RPMI7951 (cell line): ENCODE measurements around the gene MUC4. TPM values are rescaled to one million over a fixed set of nuclear protein-coding genes. Genes with fewer than 3 reads are reported as not detected.

Experiments
- DNase-seq: peaks from one replicate; pipeline ENCODE4 v3.0.0-alpha.2; 2012; ENCODE audit warnings: low read depth
- total RNA-seq: library from RNA; depleted of rRNA; stranded (reverse); fragments of >200 nt; shearing (Covaris generic); gene quantifications from 2 replicates; pipeline ENCODE4 v1.2.3, GENCODE V29; 2014; rRNA removed

Gene MUC4, protein sequence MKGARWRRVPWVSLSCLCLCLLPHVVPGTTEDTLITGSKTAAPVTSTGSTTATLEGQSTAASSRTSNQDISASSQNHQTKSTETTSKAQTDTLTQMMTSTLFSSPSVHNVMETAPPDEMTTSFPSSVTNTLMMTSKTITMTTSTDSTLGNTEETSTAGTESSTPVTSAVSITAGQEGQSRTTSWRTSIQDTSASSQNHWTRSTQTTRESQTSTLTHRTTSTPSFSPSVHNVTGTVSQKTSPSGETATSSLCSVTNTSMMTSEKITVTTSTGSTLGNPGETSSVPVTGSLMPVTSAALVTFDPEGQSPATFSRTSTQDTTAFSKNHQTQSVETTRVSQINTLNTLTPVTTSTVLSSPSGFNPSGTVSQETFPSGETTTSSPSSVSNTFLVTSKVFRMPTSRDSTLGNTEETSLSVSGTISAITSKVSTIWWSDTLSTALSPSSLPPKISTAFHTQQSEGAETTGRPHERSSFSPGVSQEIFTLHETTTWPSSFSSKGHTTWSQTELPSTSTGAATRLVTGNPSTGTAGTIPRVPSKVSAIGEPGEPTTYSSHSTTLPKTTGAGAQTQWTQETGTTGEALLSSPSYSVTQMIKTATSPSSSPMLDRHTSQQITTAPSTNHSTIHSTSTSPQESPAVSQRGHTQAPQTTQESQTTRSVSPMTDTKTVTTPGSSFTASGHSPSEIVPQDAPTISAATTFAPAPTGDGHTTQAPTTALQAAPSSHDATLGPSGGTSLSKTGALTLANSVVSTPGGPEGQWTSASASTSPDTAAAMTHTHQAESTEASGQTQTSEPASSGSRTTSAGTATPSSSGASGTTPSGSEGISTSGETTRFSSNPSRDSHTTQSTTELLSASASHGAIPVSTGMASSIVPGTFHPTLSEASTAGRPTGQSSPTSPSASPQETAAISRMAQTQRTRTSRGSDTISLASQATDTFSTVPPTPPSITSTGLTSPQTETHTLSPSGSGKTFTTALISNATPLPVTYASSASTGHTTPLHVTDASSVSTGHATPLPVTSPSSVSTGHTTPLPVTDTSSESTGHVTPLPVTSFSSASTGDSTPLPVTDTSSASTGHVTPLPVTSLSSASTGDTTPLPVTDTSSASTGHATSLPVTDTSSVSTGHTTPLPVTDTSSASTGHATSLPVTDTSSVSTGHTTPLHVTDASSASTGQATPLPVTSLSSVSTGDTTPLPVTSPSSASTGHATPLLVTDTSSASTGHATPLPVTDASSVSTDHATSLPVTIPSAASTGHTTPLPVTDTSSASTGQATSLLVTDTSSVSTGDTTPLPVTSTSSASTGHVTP (N-terminal part only)
- total RNA-seq, result not detected in 2 replicates

DNA sequence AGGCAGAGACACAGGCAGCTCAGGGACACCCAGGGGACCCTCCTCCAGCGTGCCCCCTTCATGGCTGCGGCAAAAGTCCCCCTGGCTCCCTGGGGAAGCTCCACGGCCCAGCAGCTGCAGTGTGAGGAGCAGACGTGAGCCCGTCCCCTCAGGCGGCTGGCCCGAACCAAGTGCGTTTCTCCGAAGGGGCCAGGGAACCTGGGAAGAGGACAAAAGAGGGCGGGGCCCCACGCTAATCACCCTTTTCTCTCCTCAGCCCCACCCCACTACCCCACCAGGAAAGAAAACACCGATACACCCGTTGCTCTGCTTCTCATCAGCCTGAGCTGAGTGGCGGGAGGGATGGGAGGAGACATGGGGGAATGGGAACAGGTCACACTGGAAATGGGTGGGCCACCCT, at the start of gene MUC4:
TSS of gene MUC4 (minus strand) at position 174 of the 400 bp plus-strand sequence. CDS start at position 62, 112 bp downstream.
- DNase-seq, result no peak

DNA sequence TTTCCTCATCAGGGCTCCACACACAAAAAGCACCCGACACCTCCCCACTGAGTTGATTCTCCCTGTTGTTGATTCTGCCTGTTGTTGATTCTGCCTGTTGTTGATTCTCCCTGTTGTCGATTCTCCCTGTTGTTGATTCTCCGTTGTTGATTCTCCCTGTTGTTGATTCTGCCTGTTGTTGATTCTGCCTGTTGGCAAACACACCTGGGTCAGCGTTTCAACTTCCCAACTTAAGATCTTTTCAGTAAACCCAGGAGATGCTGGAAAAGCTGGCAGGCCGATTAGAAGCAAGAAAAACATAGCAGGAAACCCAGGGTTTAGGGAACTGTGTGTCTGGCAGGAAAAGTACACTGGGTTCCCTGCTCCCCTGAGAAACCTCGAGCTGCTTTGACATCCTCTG, 48.7 kb upstream of the MUC4 start:
- DNase-seq, result no peak

DNA sequence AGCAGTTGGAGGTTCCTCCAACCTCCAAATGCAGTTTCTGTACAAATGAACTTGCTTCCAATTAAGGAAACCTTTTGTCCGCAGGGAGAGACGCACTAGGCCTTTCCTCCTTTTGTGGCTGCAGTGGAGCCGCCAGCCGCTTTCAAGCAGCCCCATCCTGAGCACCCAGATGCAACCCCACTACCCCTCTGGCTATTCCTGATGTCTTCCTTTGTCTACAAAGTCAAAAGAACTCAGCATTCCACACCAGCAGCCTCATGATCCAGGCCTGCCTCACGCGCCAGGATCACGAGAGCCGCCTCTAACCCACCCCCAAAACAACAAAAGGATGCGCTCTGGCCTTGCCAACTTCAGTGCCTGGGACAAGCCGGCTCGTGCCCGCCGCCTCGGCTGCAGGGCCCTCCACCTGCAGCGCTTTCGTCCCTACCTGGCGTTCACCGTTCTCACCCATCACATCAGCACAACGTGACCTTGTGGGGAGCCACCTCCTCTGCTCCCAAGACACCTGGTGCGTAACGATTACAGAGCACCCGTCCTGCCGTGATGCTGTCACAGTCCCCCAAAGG, 48.2 kb upstream of the MUC4 start:
- DNase-seq, result peak; percentile 9

DNA sequence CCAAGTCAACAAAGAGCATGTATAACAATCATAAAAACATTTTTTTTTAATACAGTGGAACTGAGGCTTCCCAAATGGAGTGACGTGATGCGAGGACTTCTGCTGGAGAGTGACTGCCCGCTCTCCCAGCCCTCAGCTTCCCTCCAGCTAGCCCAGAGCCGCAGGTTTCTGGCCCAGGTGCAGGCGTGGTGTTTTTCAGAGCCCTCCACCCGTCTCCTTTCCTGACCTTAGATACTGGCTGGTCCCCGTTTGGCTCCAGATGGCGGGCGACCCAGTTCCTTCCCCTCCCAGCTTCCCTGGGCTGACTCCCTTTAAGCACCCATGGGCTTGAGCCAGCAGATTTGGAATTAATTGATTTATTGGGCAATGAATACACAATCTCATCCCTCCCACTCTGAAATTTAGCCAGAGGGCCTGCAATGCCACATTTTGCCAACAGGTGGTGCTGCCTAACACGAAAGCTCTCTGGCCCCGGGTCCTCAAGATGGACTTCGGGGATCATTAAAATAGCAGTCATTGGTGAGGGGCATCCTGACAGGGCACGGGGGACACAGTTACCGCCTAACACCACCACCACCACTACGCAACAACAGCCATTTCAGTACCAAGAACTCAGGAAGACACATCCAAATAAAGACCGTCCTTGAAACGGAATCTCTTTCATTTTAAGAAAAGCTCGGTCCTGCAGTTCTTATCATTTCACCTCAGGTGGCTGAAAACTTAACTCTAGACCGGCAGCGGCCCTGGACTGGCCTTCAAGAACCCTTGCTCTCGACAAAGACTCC, 47.5 kb upstream of the MUC4 start:
- peak; percentile 60 for DNase-seq

DNA sequence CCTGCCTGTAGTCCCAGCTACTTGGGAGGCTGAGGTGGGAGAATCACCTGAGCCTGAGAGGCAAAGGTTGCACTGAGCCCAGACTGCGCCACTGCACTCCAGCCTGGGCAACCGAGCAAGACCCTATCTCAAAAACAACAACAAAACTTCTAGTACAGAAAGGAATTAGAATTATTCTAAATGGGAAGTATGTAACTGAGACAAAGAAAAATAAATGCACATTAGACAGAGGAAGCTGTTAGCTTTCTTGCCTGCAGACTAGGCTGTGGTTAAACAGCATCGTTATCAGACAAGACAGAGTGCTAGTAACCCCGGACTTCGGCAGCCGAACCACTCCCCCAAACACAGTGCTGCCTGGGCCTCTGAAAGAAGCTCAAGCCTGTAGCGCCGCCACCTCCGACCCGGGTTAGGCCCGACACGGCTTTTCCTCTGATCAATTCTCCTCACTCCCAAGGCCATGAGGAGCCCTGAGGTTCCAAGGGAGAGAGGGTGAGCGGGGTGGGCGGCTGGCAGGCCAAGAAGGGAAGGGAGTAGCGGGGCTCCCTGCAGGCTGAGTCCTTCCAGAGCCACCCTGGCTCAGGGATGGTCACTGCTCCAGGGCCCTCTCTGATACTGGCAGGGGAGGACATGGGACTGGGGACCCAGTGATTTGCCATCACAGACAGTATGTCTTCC, 44.8 kb upstream of the MUC4 start:
- DNase-seq, result no peak

DNA sequence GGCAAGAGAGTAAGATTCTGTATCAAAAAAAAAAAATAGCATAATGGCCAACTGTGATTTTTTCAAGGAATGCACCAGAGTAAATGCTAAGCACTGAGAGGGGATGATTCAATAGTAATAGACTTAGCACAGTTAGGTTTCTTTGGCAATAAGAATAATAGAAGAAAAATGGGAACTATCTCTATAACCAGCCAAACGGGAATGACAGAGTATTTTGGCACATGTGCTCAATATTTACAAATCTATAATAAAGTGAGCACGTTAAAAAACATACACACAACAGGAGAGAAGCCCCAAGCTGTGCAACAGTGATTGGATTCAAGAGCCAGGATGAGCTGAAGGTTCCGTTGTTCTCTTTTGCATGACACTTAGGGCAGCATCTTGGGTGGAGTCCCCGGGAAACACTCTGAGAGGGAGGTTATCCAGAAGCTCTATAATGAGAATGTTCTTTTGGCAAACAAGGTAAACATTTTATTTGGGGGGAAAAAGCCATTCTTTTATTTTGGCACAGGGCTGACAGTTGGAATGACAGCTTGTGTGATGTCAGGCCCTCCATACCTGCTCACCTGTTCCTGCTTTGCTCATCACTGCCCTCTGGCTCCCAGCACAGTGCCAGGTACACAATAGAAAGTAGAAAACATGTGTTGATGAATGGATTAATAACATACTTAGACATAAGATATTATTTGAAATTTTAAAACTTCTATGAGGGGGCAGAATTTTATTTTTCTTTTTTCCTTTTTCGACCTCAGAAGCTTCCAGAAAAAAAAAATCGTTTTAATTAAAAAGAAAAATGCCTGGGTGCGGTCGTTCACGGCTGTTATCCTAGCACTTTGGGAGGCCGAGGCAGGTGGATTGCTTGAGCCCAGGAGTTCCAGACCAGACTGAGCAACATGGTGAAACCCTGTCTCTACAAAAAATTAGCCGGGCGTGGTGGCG, 44.0 kb upstream of the MUC4 start:
- DNase-seq, result no peak

DNA sequence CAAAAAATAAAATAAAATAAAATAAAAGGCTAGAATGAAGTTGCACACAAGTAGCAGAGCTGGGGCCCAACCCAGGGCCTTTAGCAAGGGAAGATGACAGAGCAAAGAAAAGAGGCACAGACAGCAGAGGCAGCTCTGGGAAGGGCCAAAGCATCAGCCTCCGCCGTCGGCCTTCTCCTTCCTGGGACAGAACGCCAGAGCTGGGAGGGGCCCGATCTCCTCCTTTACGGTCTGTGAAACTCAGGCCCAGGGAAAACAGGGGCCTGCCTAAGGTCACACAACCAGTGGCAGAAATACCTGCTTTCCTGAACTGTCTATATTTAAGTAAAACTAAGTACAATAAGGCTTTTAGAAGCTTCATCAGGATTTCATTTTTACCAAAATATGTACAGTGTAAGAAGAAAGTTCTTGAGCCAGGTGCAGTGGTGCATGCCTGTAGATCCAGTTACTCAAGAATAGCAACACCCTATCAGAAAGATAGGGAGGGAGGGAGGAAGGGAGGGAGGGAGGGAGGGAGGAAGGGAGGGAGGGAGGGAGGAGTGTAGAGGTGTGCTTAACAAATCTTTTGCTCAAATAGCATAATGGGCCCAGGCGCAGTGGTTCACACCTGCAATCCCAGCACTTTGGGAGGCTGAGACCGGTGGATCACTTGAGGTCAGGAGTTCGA, 43.0 kb upstream of the MUC4 start:
- no peak for DNase-seq

DNA sequence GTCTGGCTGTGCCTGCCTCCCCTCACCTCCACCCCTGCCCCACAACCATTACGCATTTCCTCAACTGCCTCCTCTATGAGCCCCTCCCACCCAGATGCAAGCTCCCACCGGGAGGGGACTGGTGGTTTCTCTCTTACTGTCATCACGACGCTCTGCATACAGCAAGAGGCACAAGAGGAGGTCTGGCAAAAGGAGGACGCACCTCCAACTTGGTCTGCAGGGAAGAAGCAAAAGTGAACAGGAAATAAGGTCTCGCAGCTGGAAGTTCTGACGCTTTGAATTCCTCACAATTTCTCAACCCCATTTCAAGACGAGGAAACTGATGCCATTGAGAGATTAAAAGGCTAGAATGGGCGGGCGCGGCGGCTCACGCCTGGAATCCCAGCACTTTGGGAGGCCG, 42.3 kb upstream of the MUC4 start:
- no peak for DNase-seq

DNA sequence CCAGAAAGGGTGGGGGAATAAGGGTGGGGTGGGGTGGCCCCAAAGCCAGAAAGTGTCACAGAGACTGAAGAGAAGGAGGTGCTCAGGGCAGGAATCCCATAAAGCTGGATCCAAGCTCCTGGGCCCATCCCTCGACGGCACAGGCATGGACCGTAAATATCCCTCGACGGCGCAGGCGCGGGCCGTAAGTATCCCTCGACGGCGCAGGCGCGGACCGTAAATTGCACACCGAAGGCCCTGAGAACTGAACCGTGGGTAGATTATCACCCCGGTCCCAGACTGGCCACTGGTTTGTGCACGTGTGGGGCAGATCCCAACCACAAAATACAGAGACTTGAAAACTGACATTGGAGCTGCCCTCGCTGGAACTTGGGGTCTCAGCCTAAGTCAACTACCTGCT, 41.3 kb upstream of the MUC4 start:
- DNase-seq, result no peak

DNA sequence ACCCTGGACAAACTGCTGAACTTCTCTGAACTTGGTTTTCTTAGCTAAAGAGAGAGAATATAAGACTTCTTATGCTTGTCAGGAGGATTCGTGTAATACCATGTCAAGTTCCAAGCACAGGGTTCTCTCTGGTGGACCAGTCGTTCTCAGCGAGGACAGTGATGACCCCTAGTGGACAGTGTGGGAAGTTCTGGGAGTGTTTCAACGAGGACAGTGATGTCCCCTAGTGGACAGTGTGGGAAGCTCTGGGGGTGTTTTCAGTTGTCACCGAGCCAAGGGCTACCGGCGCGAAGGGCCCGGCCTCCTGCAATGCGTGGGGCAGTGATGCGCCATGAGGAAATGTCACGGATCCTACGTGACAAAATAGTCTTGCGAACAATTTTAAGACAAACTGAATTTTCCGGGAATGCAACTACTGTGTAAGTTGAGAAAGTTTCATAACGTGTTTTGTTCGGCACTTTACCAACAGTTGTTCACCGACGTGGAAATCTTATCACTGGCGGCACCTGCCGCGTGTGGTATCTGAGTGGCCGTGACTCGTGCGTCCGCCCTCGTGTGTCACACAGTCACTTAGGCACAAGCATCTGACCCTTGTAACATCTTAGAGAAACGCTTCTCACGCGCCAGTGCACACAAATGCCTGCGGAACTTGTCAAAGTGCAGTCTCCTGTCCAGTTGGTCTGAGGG, 39.3 kb upstream of the MUC4 start:
- DNase-seq, result peak; percentile 87

DNA sequence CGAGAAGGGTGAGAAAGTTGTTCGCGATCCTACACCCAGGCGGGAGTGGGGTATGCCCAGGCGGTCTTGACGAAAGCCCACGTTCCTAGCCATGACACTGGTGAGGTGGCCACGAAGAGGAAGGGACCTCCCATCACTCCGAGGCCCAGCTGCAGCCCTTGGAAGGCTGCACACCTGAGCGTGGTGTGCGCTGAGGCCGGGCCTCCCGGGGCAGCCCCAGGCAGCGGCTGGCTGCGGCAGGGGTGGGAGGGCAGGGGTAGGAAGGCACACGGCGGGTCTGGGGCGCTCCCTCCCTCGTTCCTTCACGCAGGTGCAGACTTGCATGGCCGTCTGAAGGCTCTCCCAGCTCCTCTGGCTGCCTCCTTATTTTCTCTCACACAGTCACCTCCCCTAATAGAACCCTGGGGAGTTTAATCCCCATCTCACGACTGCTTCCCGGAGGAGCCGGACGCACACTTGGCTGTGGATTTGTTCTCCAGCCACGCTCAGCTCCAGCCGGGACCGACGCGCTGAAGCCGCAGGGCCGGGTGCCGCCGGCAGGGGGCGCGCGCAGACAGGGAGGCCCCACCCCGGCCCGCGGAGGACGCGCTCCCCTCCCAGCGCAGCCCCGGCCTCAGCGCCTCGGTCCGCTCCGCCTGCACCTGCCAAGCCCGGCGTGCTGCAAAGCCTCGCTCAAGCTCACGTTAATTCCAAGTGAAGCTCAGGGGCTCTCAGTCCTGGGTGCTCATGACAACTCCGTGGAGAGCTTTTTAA, 37.8 kb upstream of the MUC4 start:
- peak; percentile 49 for DNase-seq

DNA sequence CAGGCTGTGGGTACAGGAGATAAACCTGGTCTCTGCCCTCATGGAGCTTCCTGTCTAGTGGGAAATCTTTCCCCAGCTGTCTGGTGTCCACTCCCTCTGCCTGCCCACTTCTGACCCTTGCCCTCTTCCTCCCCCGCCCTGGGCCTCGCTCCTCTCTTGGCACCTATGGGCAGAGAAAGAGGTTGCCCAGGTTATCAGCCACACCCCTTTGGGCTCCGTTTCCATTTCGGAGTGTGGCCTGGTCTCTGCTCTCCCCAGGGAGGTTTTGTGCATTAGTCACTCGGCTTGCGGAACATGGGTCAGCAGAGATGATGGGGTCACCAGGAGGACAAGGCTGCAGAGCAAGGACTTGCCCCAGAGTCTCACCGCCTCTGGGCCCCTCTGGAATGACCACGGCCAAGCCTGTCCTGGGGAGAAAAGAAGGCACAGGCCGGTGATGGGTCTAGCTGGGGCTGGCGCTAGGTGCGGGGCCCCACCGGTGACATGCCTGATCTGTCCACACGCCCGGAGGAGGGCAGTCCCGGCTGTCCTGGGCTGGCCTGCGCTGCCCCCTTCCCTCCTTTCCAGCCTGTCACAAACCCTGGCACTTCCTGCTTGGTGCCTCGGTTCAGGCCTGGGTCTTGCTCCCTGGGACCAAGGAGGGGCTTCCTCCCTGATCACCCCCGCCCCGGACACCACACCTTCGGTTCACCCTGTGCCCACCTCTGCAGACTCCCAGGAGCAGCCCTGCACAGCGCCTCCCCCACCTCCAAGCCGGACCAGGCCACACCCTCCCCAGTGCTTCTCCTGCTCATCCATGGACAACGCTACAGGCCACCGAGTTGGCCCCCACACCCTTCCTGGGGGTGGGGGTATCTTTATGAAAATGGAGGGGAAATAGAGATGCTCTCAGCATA, 35.6 kb upstream of the MUC4 start:
- peak; percentile 95 for DNase-seq

DNA sequence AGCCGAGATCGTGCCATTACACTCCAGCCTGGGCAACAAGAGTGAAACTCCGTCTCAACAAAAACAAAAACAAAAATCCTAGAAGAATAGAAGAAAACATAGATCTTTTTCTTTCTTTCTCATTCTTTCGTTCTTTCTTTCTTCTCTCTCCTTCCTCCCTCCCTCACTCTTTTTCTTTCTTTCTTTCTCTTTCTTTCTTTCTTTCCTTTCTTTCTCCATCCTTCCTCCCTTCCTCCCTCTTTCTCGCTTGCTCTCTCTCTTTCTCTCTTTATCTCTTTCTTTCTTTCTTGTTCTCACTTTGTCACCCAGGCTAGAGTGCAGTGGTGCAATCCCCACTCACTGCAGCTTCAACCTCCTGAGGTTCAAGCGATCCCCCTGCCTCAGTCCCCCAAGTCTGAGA, 33.8 kb upstream of the MUC4 start:
- DNase-seq, result no peak

DNA sequence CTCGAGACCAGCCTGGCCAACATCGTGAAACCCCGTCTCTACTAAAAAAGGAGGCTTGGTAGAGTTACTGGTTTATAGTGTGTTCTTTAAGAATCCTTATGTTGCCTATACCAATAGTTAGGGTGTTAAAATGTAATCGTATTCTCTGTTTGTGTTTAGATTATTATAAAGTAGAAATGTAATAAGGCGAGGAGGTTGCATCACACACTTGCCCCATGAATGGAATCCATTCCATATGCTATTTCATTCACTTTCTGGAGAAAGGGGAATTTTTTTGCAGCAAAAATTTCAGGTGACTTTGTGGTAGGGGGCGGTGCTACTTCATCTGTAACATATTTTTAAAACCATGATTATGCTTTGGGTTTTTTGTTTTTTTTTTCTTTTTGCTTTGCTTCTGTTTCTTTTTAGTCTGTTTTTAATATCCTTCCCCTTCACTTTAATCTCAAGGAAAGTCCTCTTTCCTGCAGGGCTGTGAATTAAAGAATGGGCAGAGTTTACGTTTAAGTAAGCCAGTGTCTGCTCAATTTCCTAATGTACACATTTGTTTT, 33.0 kb upstream of the MUC4 start:
- no peak for DNase-seq

DNA sequence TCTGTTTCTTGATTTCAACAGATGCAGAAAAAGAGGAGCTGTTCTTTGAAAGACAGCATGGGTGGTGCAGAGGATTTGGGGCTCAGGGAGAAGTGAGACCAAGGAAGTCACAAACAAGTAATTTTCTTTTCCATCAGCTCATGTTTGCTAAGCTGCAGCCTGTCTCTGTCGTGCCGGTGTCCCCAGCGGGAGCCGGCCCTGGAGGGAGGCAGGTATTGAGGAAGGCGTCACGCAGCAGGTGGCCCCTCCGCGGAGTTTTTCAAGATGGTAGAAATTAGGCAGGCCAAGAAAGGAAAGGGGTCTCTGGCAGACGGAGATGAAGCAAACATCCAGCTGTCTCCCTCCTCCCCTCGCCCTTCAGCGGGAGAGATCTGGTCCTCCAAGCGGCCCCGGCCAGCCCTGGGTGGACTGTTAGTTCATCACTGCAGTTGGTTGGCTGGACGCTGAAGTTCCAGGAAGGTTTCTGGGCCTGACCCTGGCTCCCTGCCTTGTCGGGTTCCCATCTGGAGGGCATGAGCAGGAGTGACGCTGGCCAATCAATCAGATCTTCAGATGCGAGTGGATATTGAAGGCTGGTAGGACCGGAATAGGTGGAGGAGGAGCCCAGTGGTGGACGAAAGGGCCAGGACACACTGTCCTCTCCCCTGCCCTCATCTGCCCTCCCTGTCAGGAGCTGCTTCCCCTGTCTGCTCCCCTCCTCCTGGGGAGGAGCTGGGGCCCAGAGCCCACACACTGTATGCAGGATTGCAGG, 27.7 kb upstream of the MUC4 start:
- DNase-seq, result no peak
